ENCODE results near the gene DNAJC5G.

DNA sequence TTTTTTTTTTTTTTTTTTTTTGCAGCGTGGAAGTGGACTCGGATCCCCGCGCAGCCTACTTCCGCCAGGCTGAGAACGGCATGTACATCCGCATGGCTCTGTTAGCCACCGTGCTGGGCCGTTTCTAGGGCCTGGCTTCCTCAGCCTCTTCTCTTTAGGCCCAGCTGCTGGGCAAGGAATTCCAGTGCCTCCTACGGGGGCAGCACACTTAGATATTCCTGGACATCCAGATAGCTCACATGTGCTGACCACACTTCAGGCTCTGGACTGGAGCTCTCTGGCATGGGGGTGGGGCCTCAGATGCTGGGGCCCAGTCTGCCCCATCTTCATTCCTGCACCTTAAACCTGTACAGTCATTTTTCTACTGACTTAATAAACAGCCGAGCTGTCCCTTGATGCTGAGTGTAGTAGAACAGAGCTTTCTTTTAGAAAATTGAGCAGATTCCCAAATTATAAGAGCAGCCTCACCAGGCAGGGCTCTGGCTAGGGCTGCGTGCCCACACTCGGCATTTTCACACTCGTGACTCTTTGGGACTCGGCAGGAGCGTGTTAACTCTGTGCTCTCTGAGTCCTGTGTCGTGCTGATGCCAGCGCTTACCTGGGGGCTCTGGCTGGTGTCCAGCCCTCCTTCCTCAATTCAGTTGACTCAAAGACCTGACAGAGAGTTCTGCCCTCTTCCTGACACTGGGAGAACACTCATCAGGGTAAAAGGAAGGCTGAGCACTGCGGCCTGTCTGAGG is 31.7 kb upstream of the DNAJC5G start:
- TF ChIP-seq POLR2A (IDR thresholded peaks at IDR 0.05) (no peak), CTCF (IDR thresholded peaks at IDR 0.05) (no peak), POLR2AphosphoS5 (IDR thresholded peaks at IDR 0.05) (no peak), EP300 (IDR thresholded peaks at IDR 0.05) (no peak)
